Esophagus (tissue), 2 donors: Measurements from ENCODE around the gene CALU. TPM values are rescaled to one million over a fixed set of nuclear protein-coding genes. Genes with fewer than 3 reads are reported as not detected.

Experiments
- H3K27ac ChIP-seq, 2 donors: one replicate each; pipeline ENCODE4 v1.5.1; 2013; ENCODE audit warnings: low read depth in 2 of 2, mild to moderate bottlenecking in 2 of 2, inconsistent platforms in 1 of 2, low read length in 1 of 2, moderate library complexity in 1 of 2
- H3K27me3 ChIP-seq, 2 donors: one replicate each; pipeline ENCODE4 v1.6.1; 2013; ENCODE audit warnings: low read length in 2 of 2, control low read depth in 1 of 2, mild to moderate bottlenecking in 1 of 2; ENCODE audit not compliant: insufficient read depth in 2 of 2, control insufficient read depth in 1 of 2
- H3K36me3 ChIP-seq, 2 donors: one replicate each; pipeline ENCODE4 v1.6.1; 2013; ENCODE audit warnings: low read length in 1 of 2; ENCODE audit not compliant: control insufficient read depth in 2 of 2, insufficient read depth in 2 of 2
- H3K4me1 ChIP-seq, 2 donors: one replicate each; pipeline ENCODE4 v1.6.1; 2013; ENCODE audit warnings: low read length in 1 of 2; ENCODE audit not compliant: control insufficient read depth in 2 of 2, insufficient read depth in 2 of 2
- H3K4me3 ChIP-seq, 2 donors: one replicate each; pipeline ENCODE4 v1.5.1; 2013; ENCODE audit warnings: low read length in 2 of 2, mild to moderate bottlenecking in 2 of 2, low read depth in 1 of 2, moderate library complexity in 1 of 2
- H3K9me3 ChIP-seq, 2 donors: one replicate each; pipeline ENCODE4 v1.6.1; 2013; ENCODE audit warnings: mild to moderate bottlenecking in 2 of 2, low read depth in 1 of 2, low read length in 1 of 2, moderate library complexity in 1 of 2; ENCODE audit not compliant: control insufficient read depth in 2 of 2, insufficient read depth in 1 of 2
- WGBS, 2 donors: extraction: QIAGEN DNeasy Blood & Tissue Kit; methylation state at CpG; one replicate each; pipeline ENCODE4 v1.1.7; 2013; 5-methylcytosine and 5-hydroxymethylcytosine counted together
- polyA plus RNA-seq, 2 donors: library from polyadenylated mRNA; stranded (reverse); fragments of 200-250 nt; gene quantifications; one replicate each; pipeline ENCODE4 v1.2.3, GENCODE V29; 2013
- donor health status: healthy with polysubstance abuse.
- donor health status: Bipolar disorder and iron deficiency.

CALU gene
- polyA plus RNA-seq, 2 donors = 8.3 to 21.6 TPM

DNA sequence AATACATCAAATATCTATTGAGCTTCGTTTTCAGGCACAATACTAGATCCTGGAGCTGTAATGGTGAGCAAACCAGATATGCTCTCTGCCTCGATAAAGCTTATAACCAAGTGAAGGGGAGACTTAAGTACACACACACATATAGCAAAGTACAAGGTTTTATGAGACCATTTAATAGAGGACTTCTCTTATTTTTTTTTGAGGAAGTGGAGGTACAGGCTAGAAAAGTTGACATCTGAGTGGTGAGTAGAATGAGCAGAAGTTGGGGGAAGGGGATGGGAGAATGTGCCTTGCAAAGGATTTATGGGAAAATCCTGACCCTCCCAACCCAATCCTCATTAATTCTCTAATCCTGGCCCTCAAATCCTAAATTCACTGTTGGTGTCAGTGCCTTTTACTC, 60.3 kb downstream of the CALU start:
- WGBS, 2 donors = 76 to 86% methylated on average over 2 of the region's 2 CpGs
- Histone ChIP-seq H3K4me1 (no peaks in the 10 kb centered on the region), H3K36me3 (no peaks in the 10 kb centered on the region), H3K9me3 (no peaks in the 10 kb centered on the region), H3K27ac (no peak overlapping the region), H3K4me3 (no peak overlapping the region), H3K27me3 (no peaks in the 10 kb centered on the region)

DNA sequence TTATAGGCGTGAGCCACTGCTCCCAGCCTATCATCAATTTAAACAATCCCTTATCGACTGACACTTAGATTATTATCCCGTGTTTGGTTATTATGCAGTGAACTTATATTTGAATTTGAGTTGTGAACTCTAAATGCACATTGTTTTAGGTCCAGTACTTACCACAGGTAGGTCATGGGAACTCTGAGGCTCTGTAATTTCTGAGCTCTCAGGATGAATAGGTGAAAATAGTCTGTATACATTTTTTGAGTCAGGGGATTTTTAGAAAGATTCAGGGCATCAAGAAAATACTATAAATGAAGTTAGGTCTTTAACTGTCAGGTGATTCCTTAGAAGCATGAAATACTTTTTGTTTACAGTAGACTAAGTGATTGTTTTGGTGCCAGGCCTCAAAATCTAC, 61.4 kb downstream of the CALU start:
- Histone ChIP-seq H3K9me3 (no peaks in the 10 kb centered on the region), H3K4me1 (no peaks in the 10 kb centered on the region), H3K4me3 (no peak overlapping the region), H3K27me3 (no peaks in the 10 kb centered on the region), H3K36me3 (no peaks in the 10 kb centered on the region), H3K27ac (no peak overlapping the region)
- WGBS, 2 donors = 87 to 91% methylated on average over 3 of the region's 3 CpGs

DNA sequence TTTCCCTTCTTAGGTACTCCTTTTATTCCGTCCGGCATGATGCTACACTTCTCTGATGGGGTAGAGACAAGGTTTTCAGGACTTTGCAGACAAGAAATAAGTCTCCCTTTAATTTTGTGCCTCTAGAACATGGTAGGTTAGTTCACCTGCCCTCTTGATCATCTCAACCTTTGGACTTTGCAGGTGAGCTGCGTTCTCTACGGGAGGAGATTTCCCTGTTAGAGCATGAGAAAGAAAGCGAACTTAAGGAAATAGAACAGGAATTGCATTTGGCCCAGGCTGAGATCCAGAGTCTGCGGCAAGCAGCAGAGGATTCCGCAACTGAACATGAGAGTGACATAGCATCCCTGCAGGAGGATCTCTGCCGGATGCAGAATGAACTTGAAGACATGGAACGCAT, 61.8 kb downstream of the CALU start:
- Histone ChIP-seq H3K4me1 (no peaks in the 10 kb centered on the region), H3K9me3 (no peaks in the 10 kb centered on the region), H3K27ac (no peak overlapping the region), H3K4me3 (no peak overlapping the region), H3K36me3 (no peaks in the 10 kb centered on the region), H3K27me3 (no peaks in the 10 kb centered on the region)
- WGBS, 2 donors = 85 to 94% methylated on average over 9 of the region's 9 CpGs

DNA sequence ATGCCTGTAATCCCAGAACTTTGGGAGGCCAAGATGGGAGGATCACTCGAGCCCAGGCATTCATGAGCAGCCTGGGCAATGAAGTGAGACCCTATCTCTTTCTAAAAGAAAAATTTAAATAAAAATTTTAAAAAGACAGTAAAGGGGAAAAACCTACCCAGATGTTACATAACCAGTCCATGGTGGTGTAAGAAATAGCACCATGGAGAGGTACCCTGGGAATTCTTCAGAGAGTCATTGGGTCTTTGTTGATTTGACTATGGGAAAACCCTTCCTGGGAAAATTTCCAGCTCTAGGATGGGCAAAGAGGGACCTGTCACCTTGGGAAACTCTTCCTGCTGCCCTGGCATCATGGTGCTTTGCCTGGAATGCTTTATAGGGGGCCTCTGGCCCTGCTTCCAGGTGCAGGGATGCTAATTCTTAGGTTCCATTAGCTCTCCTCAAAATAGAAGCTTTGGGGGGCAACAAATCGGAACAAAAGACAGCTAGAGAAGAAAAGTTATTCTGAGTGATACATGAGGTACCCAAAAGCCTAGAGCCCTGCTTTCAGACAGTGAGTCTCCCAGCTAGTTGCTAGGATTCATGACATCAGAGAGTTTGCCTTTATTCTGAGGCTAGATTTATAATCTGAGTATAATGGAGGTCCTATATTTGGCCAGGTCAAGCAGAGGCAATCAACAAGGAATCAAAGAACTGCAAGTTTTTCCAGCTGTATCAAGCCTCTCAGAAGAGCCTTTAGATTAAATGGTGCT, 62.7 kb downstream of the CALU start:
- H3K36me3 ChIP-seq = no peaks in the 10 kb centered on the region

GRCh38 chr7:128804484-128804883, 65.3 kb downstream of the CALU start:
- Histone ChIP-seq H3K36me3 (no peaks in the 10 kb centered on the region), H3K27ac (no peak overlapping the region)
- WGBS, 2 donors = 89 to 90% methylated on average over 6 of the region's 6 CpGs

More for the DNA sequence above, 62.7 kb downstream of the CALU start:
- WGBS, 2 donors = 93 to 95% methylated on average over 2 of the region's 2 CpGs
- Histone ChIP-seq H3K4me3 (no peak overlapping the region), H3K4me1 (no peaks in the 10 kb centered on the region), H3K9me3 (no peaks in the 10 kb centered on the region), H3K27ac (no peak overlapping the region), H3K27me3 (no peaks in the 10 kb centered on the region)

DNA sequence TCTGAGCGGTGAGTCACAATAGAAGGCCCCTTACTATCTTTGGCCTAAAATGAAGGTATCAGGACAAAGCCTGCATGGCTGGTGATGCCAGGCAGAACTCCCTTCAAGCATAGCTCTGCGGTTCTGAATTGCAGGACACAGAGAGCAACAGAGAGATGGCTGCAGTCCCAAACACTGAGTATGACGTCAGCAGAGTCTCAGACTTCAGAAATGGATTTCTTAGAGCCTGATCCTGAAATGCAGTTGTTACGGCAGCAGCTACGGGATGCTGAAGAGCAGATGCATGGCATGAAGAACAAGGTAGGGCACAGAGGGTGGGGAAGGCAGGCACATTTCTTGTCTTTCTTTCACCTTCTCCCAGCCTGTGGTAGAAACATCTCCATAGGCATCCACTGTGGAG, 66.1 kb downstream of the CALU start:
- no peak overlapping the region for H3K4me3 ChIP-seq
- H3K27ac ChIP-seq = no peak overlapping the region
- no peaks in the 10 kb centered on the region for H3K27me3 ChIP-seq
- 93 to 96% methylated on average over 5 of the region's 5 CpGs for WGBS, 2 donors
- H3K9me3 ChIP-seq = no peaks in the 10 kb centered on the region
- no peaks in the 10 kb centered on the region for H3K4me1 ChIP-seq
- H3K36me3 ChIP-seq = no peaks in the 10 kb centered on the region

More at GRCh38 chr7:128804484-128804883, 65.3 kb downstream of the CALU start:
- H3K9me3 ChIP-seq = no peaks in the 10 kb centered on the region
- no peaks in the 10 kb centered on the region for H3K4me1 ChIP-seq
- no peak overlapping the region for H3K4me3 ChIP-seq
- H3K27me3 ChIP-seq = no peaks in the 10 kb centered on the region

GRCh38 chr7:128807191-128807590, 68.0 kb downstream of the CALU start:
- Histone ChIP-seq H3K27me3 (no peaks in the 10 kb centered on the region), H3K36me3 (no peaks in the 10 kb centered on the region), H3K4me1 (no peaks in the 10 kb centered on the region), H3K4me3 (no peak overlapping the region), H3K9me3 (no peaks in the 10 kb centered on the region), H3K27ac (no peak overlapping the region)
- 77 to 79% methylated on average over 8 of the region's 8 CpGs for WGBS, 2 donors

GRCh38 chr7:128809363-128809762, 70.2 kb downstream of the CALU start:
- no peaks in the 10 kb centered on the region for H3K36me3 ChIP-seq
- H3K27ac ChIP-seq = no peak overlapping the region
- H3K4me3 ChIP-seq = no peak overlapping the region
- no peaks in the 10 kb centered on the region for H3K4me1 ChIP-seq
- 90 to 91% methylated on average over 3 of the region's 3 CpGs for WGBS, 2 donors
- H3K27me3 ChIP-seq = no peaks in the 10 kb centered on the region
- no peaks in the 10 kb centered on the region for H3K9me3 ChIP-seq

DNA sequence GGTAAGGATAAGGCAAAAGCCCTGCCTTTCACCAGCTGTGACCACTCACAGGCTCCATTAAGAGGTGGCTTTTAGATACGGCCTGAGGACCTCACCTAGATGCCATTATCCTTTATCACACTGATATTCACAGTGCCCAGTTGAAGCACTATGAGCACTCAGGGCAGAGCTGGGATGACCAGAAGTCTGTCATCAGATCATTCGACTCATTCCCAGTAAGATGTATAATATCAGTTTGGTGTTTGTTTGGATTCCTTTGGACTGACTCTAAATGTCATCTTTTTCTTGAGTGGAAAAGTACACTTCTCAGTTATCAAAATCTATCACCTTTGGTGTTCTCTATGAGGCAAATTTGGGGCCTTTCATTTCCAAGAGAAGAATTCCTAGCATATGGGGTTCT, 71.3 kb downstream of the CALU start:
- WGBS, 2 donors = 81 to 83% methylated on average over 2 of the region's 2 CpGs
- H3K4me3 ChIP-seq = no peak overlapping the region
- no peaks in the 10 kb centered on the region for H3K27me3 ChIP-seq
- no peaks in the 10 kb centered on the region for H3K36me3 ChIP-seq
- H3K4me1 ChIP-seq = no peaks in the 10 kb centered on the region
- H3K27ac ChIP-seq = no peak overlapping the region
- H3K9me3 ChIP-seq = no peaks in the 10 kb centered on the region

GRCh38 chr7:128810997-128811396, 71.8 kb downstream of the CALU start:
- H3K27me3 ChIP-seq = no peaks in the 10 kb centered on the region
- H3K9me3 ChIP-seq = no peaks in the 10 kb centered on the region
- no peak overlapping the region for H3K27ac ChIP-seq
- H3K36me3 ChIP-seq = no peaks in the 10 kb centered on the region
- 94 to 95% methylated on average over 3 of the region's 3 CpGs for WGBS, 2 donors
- H3K4me3 ChIP-seq = no peak overlapping the region
- peaks cover 0 to 2% of the 10 kb centered on the region in 2 donors for H3K4me1 ChIP-seq
